Mammary epithelial cell (primary cell): ENCODE data around the gene COMT.

ENCODE experiments used
- CTCF ChIP-seq, 2 donors: IDR thresholded peaks in 1 of 2; conservative IDR thresholded peaks in 1 of 2; 2 replicates each; pipeline ENCODE4 v1.5.1; 2011 to 2012; ENCODE audit warnings: inconsistent platforms in 2 of 2, low read length in 2 of 2, mild to moderate bottlenecking in 2 of 2, control low read depth in 1 of 2, low read depth in 1 of 2; ENCODE audit not compliant: insufficient read depth in 1 of 2; ENCODE audit errors: extremely low read depth in 1 of 2
- EZH2 ChIP-seq: IDR thresholded peaks from 2 replicates; pipeline ENCODE4 v1.6.1; 2012; ENCODE audit warnings: low read length, inconsistent platforms, borderline replicate concordance

GRCh38 chr22:19975707-19976035 lies 34.1 kb downstream of the COMT start:
- no peak for TF ChIP-seq CTCF (conservative IDR thresholded peaks at IDR 0.05 in 1 of 2, IDR thresholded peaks at IDR 0.05 in 1 of 2; ENCODE audit: extremely low read depth in 1 of 2, insufficient read depth in 1 of 2, low read depth in 1 of 2, low read length in 2 of 2)
- no peak for TF ChIP-seq EZH2
